GM12878 (cell line): Measurements from ENCODE around the gene MDFIC. TPM values are rescaled to one million over a fixed set of nuclear protein-coding genes. Genes with fewer than 3 reads are reported as not detected.

ENCODE experiments used
- ATAC-seq: fragments of 200-7000 bp; cut with Tn5 transposase; 3 replicates; pipeline ENCODE4 v1.9.1; 2020; ENCODE audit warnings: mild to moderate bottlenecking, moderate library complexity
- BruUV-seq: library from RNA; stranded (reverse); fragments of 400-500 nt; replicated peaks from 2 replicates; lab custom pipeline; 2021; lab: Mats Ljungman, UMichigan
- CTCF ChIA-PET: fragments of 300-600 bp; sonication (Branson Sonifier 250); formaldehyde crosslinking; extraction: SDS; loops from one replicate; lab custom pipeline; 2021; ENCODE audit warnings: inconsistent platforms; lab: Yijun Ruan, JAX
- POLR2A ChIA-PET: fragments of 350-600 bp; formaldehyde crosslinking; extraction: SDS; loops from one replicate; lab custom pipeline; 2021; ENCODE audit warnings: inconsistent platforms; lab: Charles Lee
- RAD21 ChIA-PET: fragments of 300-600 bp; sonication (Branson Sonifier 250); formaldehyde crosslinking; loops from one replicate; lab custom pipeline; 2023; ENCODE audit warnings: antibody characterized with exemption; ENCODE audit not compliant: unreplicated experiment; lab: Charles Lee
- SMC1A ChIA-PET: fragments of 300-600 bp; sonication (Branson Sonifier 250); formaldehyde crosslinking; loops from one replicate; lab custom pipeline; 2023; ENCODE audit not compliant: unreplicated experiment, uncharacterized antibody; lab: Charles Lee
- DNase-seq: peaks from one replicate; pipeline ENCODE4 v3.0.0-alpha.2; 2011; ENCODE audit warnings: low read depth, low spot score
- FAIRE-seq: peaks from 3 replicates; lab custom pipeline; 2011; peaks lifted over from hg19 to GRCh38; lab: Jason Lieb, UNC
- H2AFZ ChIP-seq: 2 replicates; pipeline ENCODE4 v1.6.0; 2011; ENCODE audit warnings: low read depth, low read length, control low read depth; ENCODE audit not compliant: control insufficient read depth
- H3K27ac ChIP-seq: 2 replicates; pipeline ENCODE4 v1.5.1; 2011; ENCODE audit warnings: control low read depth; ENCODE audit not compliant: control insufficient read depth, insufficient read depth
- H3K27me3 ChIP-seq, 2 experiments: replicated peaks in 1 of 2; 2 replicates each; pipeline versions ENCODE4 v1.6.0 to v1.6.1; 2011; ENCODE audit warnings: low read length in 1 of 2; ENCODE audit not compliant: control insufficient read depth in 2 of 2, insufficient read depth in 2 of 2
- H3K36me3 ChIP-seq, 2 experiments: 2 replicates each; pipeline ENCODE4 v1.5.1; 2011; ENCODE audit warnings: low read length in 1 of 2; ENCODE audit not compliant: control insufficient read depth in 2 of 2, insufficient read depth in 2 of 2
- H3K4me1 ChIP-seq: 2 replicates; pipeline ENCODE4 v1.6.1; 2011; ENCODE audit warnings: mild to moderate bottlenecking, low read length, moderate library complexity, mixed read lengths; ENCODE audit not compliant: control insufficient read depth, insufficient read depth
- H3K4me2 ChIP-seq: 2 replicates; pipeline ENCODE4 v1.6.0; 2011; ENCODE audit warnings: control low read depth; ENCODE audit not compliant: control insufficient read depth, insufficient read depth
- H3K4me3 ChIP-seq: fragments of 200-600 bp; sonication (generic); 2 replicates; pipeline ENCODE4 v1.5.1; 2016
- H3K79me2 ChIP-seq: 2 replicates; pipeline ENCODE4 v1.6.0; 2011; ENCODE audit warnings: low read length; ENCODE audit not compliant: control insufficient read depth, insufficient read depth
- H3K9ac ChIP-seq: 2 replicates; pipeline ENCODE4 v1.8.0; 2011; ENCODE audit warnings: low read length, control low read depth, mixed read lengths; ENCODE audit not compliant: control insufficient read depth, insufficient read depth
- H3K9me3 ChIP-seq: replicated peaks from 3 replicates; pipeline ENCODE4 v1.5.1; 2011; ENCODE audit warnings: mild to moderate bottlenecking, low read length; ENCODE audit not compliant: control insufficient read depth, insufficient read depth
- H4K20me1 ChIP-seq: 2 replicates; pipeline ENCODE4 v1.6.0; 2011; ENCODE audit not compliant: control insufficient read depth, insufficient read depth
- BCL11A ChIP-seq: IDR thresholded peaks from 2 replicates; pipeline ENCODE4 v1.6.1; 2011; ENCODE audit warnings: low read depth, low read length
- IKZF1 ChIP-seq: fragments of 450-650 bp; conservative IDR thresholded peaks from 2 replicates; pipeline ENCODE4 v1.6.1; 2017; ENCODE audit warnings: antibody characterized with exemption, mild to moderate bottlenecking
- PKNOX1 ChIP-seq: fragments of 450-650 bp; IDR thresholded peaks from 2 replicates; pipeline ENCODE4 v1.6.1; 2016; ENCODE audit warnings: mild to moderate bottlenecking
- SMC3 ChIP-seq: IDR thresholded peaks from 2 replicates; pipeline ENCODE4 v1.6.1; 2011; ENCODE audit warnings: low read length, improper control_type of control experiment, borderline replicate concordance
- WGBS: methylation state at CpG from one replicate; pipeline ENCODE4 v1.1.6; 2016; ENCODE audit warnings: low lambda C conversion rate; ENCODE audit not compliant: insufficient replicate concordance, insufficient coverage; ENCODE audit errors: missing lambda C conversion rate; 5-methylcytosine and 5-hydroxymethylcytosine counted together
- in situ Hi-C: fragments of 300-500 bp; cut with MboI; formaldehyde crosslinking; loops from 9 replicates; pipeline ENCODE4 v1.14.3; 2018; ENCODE audit warnings: mixed read lengths
- intact Hi-C: fragments of 100-400 bp; cut with micrococcal nuclease; formaldehyde crosslinking; loops from one replicate; pipeline ENCODE4 v1.14.2; 2022; ENCODE audit not compliant: unreplicated experiment
- polyA plus RNA-seq, 11 experiments: library from polyadenylated mRNA; depleted of rRNA in 4 of 11; unstranded in 6 of 11; stranded (reverse) in 5 of 11; fragments of >200 nt; fragmentation: Nextera tagmentation in 4 of 11; fragmentation: Illumina TruSeq in 1 of 11; extraction: Ambion mirVana in 4 of 11; extraction: Trizol in 1 of 11; gene quantifications; 1 replicate in 1 of 11; 2 replicates in 10 of 11; pipeline versions ENCODE4 v1.2.1 to v1.2.3, GENCODE V29; 2011 to 2016; ENCODE audit warnings: inconsistent platforms in 2 of 11, missing spikeins in 2 of 11, low read depth in 1 of 11
- total RNA-seq, 4 experiments: library from RNA; depleted of rRNA in 3 of 4; stranded (reverse); fragments of >200 nt in 3 of 4; fragmentation: Illumina TruSeq in 1 of 4; extraction: Trizol in 1 of 4; gene quantifications; 2 replicates each; pipeline versions ENCODE4 v1.2.1 to v1.2.3, GENCODE V29; 2013 to 2021

The MDFIC gene
- total and polyA plus RNA-seq, 10 of the 15 experiments (the other 5 are each of a cell fraction or from before 2014, with no cell fraction given): 7.3 to 58.4 (median 40.0) TPM

- in situ Hi-C loops: no loop called here
These were observed 146.3 kb downstream of the MDFIC start for GRCh38 chr7:115068220-115068619.

More at GRCh38 chr7:115068220-115068619, 146.3 kb downstream of the MDFIC start:
- RAD21 ChIA-PET: no interaction called here
- Histone ChIP-seq H3K4me1 (peaks cover 14% of the 10 kb centered on the region), H2AFZ (no peak overlapping the region), H4K20me1 (no peaks in the 10 kb centered on the region), H3K36me3 (no peaks in the 10 kb centered on the region), H3K4me3 (no peak overlapping the region), H3K9ac (no peak overlapping the region), H3K27ac (no peak overlapping the region), H3K79me2 (no peaks in the 10 kb centered on the region), H3K9me3 (no peaks in the 10 kb centered on the region), H3K4me2 (no peak overlapping the region), H3K27me3 (no peaks in the 10 kb centered on the region)
- CTCF ChIA-PET: no interaction called here
- FAIRE-seq: no peak
- POLR2A ChIA-PET: no interaction called here
- DNase-seq: no peak
- SMC1A ChIA-PET: interaction anchor here (1.0 to 1.4 kb wide), 3 partner anchors 8 to 14 kb away, joined by 4 to 5 read pairs (median 5); no protein-coding TSS in a partner anchor
- whole genome bisulfite sequencing: 41% methylated on average over 1 of the region's 1 CpG
- TF ChIP-seq IKZF1 (no peak), BCL11A (no peak), SMC3 (no peak), PKNOX1 (no peak)
- no TSS peak for BruUV-seq
- no peak for ATAC-seq
- intact Hi-C loops: no loop called here
